HG02610 (cell line): ENCODE data around the gene CROCC2.

Experiments
- ATAC-seq: cut with Tn5 transposase; IDR thresholded peaks from one replicate; pipeline ENCODE4 v1.9.1; 2021; ENCODE audit warnings: mild to moderate bottlenecking, moderate library complexity; ENCODE audit not compliant: unreplicated experiment

The CROCC2 gene

DNA sequence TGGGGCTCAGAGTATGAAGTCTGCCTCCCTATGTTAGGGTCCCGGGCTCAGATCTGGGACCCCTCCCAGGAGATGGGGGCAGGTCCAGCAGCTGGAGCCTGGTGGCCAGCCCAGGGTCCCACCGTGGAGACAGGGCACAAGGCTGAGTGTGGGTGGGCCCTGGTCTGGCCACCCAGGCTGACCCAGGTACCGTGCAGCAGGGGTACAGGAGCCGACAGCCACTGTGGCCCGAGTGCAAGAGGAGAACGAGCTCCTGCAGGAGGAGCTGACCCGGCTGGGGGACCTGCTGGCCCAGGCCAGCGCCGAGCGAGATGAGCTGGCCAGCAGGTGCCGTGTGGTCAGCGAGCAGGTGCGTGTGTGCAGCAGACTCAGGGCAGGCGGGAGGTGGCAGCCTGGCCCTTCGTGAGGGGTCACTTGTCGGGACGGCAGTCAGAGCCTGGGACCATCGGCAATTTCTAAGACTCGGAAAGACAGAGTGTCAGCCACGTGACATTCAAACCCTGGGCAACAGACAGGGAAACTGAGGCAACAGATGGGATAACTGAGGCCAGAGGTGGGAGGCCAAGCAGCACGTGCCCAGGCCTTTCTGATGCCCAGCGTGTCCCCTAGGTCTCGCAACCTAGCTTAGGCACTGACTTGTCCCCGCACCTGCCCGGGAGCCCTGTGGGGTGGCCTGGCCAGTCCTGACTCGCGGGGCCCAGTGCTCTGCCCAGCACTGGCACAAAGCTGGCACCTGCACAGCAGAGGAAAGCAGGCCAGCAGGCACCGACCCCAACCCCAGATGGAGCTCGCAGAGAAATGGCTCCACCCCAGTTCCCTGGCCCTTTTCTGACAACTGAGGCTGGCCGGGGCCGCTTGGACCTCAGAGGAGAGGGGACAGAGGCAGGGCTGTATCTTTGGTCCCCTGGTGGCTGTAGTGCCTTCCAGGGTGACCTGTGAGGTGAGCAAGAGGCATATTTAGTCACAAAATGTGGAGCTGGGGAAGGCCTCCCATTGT, 13.9 kb downstream of the CROCC2 start:
- no peak for ATAC-seq

GRCh38 chr2:240920783-240921231, 14.7 kb downstream of the CROCC2 start:
- no peak for ATAC-seq

DNA sequence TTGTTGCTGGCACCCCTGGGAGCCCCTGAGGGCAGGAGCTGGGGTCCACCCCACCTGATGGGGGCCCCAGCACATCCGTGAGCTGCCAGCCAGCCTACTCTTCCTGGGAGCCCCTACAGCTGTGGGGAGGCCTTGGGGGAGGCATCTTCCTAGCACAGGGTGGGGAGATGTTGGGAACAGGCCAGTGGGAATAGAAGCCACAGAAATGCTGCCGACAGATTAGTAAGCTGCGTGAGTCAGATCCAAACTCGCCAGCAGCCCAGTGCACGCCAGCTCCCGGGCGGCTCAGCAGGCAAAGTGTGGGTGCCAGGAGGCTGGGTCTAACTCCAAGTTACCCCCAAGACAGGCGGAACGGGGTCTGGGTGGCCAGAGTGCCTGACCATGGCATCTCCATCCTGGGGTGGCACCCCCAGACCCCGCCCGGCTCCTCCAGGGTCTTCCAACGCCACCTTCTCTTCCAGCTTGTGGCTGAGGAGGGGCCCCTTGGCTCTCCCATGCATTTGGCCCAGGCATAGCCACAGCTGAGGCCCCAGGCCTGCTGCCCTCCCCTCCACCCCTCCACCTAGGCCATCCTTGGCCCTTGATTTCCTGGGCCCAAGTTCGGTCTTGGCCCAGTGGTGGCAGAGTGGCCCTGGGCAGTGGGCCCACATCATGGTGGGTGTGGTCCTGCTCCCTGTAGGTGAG, 15.3 kb downstream of the CROCC2 start:
- ATAC-seq: no peak

- ATAC-seq: no peak
Observed at GRCh38 chr2:240921995-240922244, 15.8 kb downstream of the CROCC2 start.

GRCh38 chr2:240922245-240922981, 16.3 kb downstream of the CROCC2 start:
- no peak for ATAC-seq

DNA sequence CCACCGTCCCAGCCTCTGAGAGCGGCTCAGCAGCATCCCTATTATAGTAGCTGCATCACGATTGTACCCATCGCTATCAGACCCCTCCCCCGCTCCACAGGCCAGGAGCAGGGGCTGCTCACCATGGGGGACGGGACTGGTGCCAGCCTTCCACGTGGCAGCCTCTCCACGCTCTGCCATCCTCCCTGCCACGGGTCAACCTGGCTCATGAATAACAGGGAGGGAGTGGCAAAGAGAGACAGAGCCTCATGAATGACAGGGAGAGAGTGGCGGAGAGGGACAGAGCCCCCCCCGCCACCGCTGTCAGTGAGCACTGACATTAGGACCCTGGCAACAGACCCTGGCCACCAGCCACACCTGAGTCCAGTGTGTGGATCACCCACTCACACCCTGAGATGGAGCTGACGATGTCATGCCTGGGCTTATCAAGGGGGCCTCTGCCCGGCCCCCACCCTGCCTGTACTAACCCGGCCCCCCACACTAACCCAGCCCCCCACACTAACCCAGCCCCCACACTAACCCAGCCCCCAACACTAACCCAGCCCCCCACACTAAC, 16.9 kb downstream of the CROCC2 start:
- no peak for ATAC-seq

- ATAC-seq: no peak
Observed at GRCh38 chr2:240925191-240925567, 19.0 kb downstream of the CROCC2 start.

- no peak for ATAC-seq
Observed at GRCh38 chr2:240925568-240926515, 19.7 kb downstream of the CROCC2 start.

DNA sequence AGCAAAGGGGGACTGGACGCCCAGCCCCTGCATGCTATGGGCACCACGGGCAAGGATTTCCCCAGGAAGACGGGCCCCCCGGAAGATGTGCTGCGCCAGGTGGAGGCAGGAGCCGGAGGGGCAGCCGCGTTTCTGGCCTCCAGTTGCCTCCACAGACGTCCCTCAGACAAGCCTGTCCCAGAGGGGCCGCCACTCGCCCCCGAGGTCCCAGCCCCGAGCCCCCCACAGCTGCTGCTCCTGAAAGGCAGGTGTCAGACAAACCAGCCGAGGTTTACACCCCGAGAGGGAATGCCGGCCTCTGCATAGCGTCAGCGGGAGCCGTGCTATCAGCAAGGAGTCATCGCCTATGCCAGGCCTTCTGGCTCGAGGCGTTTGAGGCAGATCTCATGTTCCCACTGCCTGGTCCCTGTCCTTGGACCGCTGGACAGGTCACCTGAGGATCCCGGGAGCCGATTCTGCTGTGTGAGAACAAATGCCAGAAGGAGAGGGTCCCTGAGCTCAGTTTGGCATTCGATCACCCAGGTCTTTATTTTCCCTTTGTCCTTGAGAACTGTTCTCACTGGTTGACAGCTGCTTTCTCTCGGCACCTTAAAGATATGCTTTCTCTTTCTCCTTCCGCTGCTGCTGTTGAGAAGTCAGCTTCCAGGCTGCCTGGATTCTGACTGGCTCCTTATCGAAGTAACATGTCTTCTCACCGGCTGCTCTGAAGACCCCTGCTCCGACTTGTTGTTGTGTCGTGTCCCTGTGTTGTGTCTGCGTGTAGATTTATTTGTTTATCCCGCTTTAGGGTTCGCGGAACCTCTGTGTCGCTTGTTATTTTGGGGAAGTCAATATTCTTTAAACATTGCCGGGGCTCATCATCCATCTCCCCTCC, 20.6 kb downstream of the CROCC2 start:
- ATAC-seq: no peak

DNA sequence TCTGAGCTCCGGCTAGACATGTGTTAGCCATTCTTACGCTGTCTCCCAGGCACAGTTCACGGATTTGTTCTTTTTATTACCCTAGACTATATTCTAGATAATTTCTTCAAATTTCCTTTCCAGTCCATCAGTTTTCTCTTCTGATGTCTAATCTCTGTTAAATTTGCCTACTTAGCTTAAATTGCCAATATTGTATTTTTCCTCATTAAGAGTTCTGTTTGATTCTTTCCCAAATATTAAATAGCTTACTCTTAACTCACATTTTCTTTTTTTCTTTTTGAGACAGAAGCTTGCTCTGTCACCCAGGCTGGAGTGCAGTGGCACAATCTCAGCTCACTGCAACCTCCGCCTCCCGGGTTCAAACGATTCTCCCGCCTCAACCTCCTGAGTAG, 21.2 kb downstream of the CROCC2 start:
- no peak for ATAC-seq

GRCh38 chr2:240928476-240929363, 22.6 kb downstream of the CROCC2 start:
- no peak for ATAC-seq

DNA sequence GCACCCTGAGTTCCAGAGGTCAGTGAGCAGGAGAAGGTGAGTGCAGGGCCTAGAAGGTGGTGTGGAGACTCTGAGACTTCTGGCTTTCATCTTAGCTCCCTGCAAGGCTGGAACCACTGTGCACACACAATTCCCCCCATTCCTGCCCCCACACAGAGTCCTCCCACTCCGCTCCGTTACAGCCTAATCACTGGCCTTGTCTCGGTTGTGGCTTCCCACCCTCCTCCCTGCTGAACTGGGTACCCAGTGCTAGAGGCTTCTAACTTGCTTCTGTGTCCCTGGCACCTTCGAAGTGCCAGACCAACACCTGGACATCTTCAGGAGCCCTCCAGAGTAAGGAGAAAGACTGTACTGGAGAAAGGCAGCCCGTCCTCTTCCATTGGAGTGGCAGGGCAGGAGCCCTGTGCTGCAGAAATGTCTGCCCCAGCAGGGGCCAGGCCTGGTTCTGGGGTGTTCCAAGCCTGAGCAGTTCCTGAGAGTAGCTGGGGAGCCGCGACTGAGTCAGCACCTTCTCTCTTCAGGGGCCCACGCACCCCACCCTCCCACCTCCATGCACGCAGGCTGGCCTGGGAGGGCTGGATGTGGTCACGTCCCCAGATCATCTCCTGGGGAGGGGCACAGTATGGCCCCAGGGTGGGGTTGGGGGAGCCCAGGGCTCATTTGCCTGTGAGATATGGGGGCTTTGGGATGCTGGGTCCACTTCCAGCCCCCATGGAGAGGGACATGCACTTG, 23.4 kb downstream of the CROCC2 start:
- ATAC-seq: no peak

GRCh38 chr2:240930096-240930630, 24.0 kb downstream of the CROCC2 start:
- ATAC-seq: no peak

DNA sequence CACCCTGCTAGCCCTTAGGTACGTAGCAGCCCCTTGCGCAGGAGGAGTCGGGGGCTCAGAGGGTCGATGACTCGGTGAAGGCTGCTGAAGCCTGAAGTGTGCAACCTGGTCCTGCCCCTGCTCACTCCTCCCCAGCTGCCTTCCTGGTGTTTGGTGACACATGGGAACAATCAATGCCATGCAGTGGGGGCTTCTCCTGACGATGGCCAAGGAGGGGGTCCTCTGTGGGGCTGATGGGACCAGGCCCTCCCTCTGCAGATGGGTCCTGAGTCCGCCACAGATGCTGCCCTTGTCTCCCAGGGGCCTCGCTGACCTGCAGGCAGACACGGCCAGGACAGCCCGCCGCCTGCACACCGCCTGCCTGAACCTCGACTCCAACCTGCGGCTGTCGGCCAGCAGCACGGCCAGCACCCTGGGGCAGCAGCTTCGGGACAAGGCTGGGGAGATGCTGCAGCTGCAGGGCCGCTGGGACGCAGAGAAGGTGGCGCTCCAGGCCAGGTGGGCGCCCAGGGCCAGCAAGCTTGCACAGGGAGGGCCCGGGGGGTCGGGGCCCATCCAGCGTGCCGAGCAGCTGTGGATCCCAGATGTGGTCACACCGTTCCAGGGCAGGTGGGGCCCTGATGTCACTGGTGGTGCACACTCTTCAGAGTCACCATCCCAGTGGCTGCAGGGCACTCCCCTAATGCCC, 24.6 kb downstream of the CROCC2 start:
- no peak for ATAC-seq

DNA sequence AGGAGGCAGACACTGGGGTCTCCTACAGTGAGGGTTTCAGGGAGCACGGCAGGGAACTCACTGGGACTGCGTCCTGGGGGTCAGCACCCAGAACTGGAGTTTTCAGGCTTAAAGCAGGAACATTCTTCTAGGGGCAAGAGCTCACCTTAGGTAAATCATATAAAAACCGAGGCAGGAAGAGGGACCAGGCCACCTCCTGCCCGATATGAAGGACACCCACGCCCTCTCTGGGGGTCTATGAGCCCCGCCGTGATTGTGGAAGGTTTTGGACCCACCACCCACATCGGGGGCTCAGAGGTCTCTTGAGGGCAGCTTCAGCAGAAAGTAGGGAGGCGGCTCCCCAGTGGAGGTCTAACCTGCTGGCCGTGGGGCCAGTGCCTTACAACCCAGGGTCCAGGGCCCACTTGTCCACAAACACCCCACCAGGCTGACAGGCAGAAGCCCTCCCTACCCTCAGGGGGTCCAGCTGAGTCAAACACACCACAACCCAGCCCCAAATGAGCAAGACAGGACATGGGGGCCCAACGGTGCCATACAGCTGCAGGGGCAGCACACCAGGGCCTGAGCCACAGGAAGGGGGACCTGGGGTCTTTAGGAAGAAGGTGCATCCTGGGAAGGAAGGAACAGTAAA, 25.3 kb downstream of the CROCC2 start:
- no peak for ATAC-seq

DNA sequence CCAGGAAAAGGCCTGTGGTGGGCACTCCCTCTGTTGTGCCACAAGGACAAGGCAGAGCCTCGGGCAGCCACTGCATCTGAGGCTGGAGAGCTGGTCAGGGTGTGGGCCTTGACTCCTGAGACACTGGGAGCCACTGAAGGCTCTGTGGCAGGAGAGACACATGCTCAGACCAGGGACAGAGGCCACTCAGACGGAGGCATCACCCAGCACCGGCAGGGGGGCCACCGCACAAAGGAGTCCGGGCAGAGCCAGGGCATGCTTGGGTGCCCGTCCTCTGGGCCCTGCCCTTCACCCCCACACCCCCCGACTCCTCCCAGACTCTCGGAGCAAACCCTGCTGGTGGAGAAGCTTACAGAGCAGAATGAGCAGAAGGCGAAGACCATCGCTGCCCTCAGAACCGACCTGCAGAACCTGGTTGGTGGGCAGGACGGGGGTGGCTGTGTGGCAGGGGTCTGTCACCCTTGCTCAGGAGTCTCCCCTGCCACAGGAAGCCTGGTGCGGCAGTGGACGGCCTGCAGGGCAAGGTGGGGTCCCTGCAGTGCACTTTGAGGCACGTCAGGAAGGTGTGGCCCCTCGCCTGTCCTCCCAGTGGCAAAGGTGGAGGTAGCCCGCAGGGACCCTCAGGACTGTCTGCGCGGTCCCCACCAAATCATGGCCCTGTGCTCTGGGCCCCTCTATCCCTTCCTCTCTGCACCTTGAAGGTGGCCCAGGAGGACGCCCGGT, 26.0 kb downstream of the CROCC2 start:
- no peak for ATAC-seq
